HG02759 (cell line): ENCODE results near the gene NFE2.

Experiments
- ATAC-seq: cut with Tn5 transposase; IDR thresholded peaks from one replicate; pipeline ENCODE4 v1.9.1; 2021; ENCODE audit warnings: mild to moderate bottlenecking, moderate library complexity; ENCODE audit not compliant: unreplicated experiment

Gene NFE2

DNA sequence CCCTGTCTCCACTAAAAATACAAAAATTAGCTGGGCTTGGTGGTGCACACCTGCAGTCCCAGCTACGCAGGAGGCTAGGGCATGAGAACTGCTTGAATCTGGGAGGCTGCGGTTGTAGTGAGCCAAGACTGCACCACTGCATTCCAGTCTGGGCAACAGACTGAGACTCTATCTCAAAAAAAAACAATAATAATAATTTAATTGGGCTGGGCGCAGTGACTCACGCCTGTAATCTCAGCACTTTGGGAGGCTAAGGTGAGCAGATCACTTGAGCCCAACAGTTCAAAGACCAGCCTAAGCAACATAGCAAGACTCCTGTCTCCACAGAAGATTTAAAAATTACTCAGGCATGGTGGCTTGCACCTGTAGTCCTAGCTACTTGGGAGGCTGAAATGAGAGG is 47.6 kb downstream of the NFE2 start:
- no peak for ATAC-seq

- no peak for ATAC-seq
Observed at GRCh38 chr12:54251667-54252284, 49.0 kb downstream of the NFE2 start.

- no peak for ATAC-seq
Observed at GRCh38 chr12:54249489-54249888, 51.3 kb downstream of the NFE2 start.

GRCh38 chr12:54246011-54246641 is 54.7 kb downstream of the NFE2 start:
- no peak for ATAC-seq
